GM21825 (cell line): ENCODE measurements around the gene HTRA3.

ENCODE experiments used
- ATAC-seq: cut with Tn5 transposase; IDR thresholded peaks from one replicate; pipeline ENCODE4 v1.9.1; 2021; ENCODE audit warnings: mild to moderate bottlenecking, moderate library complexity; ENCODE audit not compliant: unreplicated experiment

Gene HTRA3

GRCh38 chr4:8306511-8307021, 37.0 kb downstream of the HTRA3 start:
- ATAC-seq: no peak

- ATAC-seq: no peak
Measured at GRCh38 chr4:8307121-8307520, 37.6 kb downstream of the HTRA3 start.

- ATAC-seq: no peak
Measured at GRCh38 chr4:8307714-8308113, 38.2 kb downstream of the HTRA3 start.

DNA sequence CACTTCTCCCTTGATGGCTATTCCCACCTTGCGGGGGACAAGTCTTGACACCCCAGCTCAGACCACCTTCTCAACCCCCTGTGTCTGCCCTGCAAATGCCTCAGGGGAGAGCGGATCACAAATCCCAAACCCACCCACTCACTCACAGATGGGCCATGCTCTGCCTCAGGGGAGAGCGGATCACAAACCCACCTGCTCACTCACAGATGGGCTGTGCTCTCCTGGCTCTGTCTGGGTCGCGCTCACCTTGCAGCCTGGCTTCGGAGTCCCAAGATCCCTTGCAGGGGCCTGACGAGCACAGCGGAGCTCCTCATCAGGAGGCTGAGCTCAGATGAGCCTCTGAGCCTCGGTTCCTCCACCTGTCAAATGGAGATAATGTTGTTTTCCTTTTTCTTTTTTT, 38.6 kb downstream of the HTRA3 start:
- no peak for ATAC-seq

DNA sequence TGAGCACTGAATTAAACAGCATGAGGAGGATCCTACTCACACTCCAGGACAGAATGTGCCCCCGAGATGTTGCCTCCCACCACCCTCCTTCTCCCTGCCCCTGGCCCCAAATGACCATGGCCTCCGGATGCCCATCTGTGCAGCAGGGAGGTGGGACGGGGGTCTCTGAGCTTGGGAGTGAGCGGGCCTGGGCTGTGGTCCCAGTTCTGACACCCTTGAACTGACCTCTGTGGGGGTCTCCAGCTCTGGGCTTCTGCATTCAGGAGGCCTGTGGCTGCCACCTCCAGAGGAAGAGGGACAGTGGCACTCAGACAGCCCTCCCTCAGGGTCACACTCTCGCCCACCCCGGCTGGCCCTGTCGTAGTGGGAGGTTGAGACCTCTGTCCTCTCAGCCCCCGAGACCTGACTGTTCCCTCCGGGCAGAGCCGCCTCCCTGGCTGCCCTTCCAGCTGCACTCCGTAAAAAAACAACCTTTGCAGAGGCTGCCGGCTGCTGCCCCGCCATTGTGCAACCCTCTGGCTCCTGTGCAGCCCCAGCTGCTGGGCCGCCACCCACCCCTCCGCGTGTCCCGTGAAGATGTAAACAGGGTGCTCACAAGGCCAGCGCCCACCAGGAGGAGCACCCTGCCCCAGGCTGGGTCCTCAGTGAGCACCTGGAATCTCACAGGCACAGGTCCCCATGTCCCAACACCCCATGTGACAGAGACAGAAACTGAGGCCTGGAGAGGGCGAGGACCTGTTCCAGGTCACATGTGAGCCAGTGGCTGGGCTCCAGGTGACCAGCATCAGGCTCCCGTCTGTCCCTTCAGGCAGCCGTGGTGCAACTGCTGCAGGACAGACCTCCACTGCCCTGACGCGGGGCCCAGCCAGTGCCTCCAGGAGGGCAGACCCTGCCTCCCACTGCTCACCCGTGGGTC, 39.6 kb downstream of the HTRA3 start:
- no peak for ATAC-seq

- ATAC-seq: no peak
Measured at GRCh38 chr4:8310306-8310705, 40.8 kb downstream of the HTRA3 start.

DNA sequence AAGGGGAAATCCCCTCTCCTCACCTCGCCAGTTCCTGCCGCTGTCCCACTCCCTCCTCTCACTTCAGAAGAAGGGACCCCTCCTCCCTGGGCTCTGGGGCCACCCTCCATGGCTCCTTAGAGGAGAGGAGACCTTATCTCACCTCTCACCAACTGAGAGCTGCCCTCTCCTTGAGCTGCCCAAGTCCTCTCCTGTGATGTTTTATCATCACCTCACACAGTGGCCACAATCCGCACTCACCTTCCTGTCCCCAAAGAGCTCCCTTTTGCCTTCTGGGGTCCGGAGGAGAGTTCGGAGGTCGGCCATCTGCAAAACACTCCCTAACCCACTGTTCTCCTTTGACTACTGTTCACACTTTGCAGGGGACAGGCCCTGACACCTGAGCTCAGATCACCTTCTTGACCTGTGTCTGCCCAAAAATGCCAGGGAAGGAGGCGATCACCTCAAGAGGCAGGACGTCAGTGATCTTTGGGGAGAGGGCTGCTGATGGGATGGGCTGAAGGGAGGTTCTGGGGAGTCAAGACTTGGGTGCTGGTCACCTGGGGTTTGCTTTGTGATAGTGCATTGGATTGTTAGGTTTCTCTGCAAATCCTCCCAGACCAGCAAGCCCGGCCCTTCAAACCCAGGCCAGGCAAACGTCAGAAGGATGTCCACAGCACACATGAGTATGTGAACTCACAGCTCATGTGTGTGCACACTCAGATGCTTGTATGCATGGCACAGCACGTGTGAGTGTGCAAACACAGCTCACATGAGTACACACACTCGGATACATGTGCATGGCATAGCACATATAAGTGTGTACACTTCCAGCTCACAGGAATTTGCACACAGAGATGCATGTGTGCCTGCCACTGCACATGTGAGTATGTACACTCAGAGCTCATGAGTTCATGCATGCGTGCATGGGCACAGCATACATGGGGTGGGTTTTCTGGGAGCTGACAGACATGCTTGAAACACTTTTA, 41.8 kb downstream of the HTRA3 start:
- no peak for ATAC-seq

GRCh38 chr4:8312069-8312445, 42.5 kb downstream of the HTRA3 start:
- no peak for ATAC-seq

- ATAC-seq: no peak
Measured at GRCh38 chr4:8312976-8313375, 43.4 kb downstream of the HTRA3 start.

- ATAC-seq: no peak
Measured at GRCh38 chr4:8314691-8315255, 45.2 kb downstream of the HTRA3 start.

DNA sequence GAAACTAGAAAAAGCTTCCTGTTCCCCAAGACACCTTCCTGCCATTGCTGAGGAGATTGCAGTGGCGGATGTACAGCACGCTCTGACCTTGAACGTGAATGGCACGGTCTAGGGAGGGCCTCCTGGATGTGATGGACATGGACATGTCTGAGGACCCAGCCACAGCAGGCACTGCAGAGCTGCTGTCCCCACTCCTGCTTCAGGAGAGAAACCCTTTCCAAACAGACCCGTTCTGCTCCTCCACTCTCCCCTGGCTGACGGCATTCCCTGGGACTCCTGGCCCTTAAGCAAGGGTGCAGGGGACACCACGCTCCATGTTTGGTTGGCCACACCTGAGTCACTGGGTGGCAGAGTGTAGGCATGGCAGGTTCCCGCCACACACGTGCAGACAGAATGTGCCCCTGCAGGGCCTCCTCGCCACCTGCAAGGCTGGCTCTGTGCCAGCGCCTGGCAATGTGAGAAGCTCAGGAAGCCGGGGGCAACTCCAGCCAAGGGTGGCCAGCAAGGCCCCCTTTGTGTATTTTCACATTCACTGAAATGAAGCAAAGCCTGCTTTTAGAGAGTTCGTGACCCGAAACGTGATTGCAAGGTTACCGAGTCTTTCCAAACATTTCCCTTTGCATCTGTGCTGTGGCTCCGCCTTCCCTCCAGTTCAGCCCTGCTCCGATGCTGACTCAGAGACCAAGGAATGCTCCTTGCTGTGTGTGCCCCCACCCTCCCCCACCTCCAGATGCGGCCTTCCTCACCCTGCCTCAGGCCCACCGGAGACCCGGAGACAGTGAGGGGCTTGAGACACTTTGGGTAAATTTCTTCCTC, 46.1 kb downstream of the HTRA3 start:
- ATAC-seq: no peak

DNA sequence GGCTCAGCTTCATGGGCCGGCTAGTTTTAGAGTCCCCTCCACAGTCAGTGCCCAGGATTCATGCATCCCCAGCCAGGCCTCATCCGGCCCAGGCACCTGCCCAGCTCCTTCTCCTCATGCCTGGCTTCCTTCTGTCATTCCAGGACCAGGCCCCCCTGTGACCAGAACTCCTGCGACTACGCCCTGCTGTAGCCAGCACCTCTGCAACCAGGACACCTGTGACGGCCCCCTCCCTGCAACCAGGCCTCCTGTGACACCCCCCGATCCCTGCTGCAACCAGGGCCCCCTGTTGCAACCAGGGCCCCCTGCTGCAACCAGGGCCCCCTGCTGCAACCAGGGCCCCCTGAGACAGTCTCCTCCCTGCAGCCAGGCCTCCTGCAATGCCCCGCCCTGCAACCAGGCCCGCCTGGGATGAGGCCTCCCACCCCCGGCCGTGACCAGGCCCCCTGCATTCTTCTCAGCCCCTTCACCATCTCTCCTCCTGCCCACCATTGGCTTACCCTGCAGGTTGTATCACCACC, 46.8 kb downstream of the HTRA3 start:
- ATAC-seq: no peak

- no peak for ATAC-seq
Measured at GRCh38 chr4:8316911-8317351, 47.4 kb downstream of the HTRA3 start.

GRCh38 chr4:8317474-8317873, 47.9 kb downstream of the HTRA3 start:
- no peak for ATAC-seq

GRCh38 chr4:8318509-8318908, 49.0 kb downstream of the HTRA3 start:
- ATAC-seq: no peak

- no peak for ATAC-seq
Measured at GRCh38 chr4:8319061-8319460, 49.5 kb downstream of the HTRA3 start.

- ATAC-seq: no peak
Measured at GRCh38 chr4:8319731-8320385, 50.3 kb downstream of the HTRA3 start.

- no peak for ATAC-seq
Measured at GRCh38 chr4:8320386-8320750, 50.8 kb downstream of the HTRA3 start.

GRCh38 chr4:8321220-8321619, 51.7 kb downstream of the HTRA3 start:
- ATAC-seq: no peak

GRCh38 chr4:8321771-8322170, 52.2 kb downstream of the HTRA3 start:
- no peak for ATAC-seq
